ENCODE measurements around the gene CCDC136.

Gene CCDC136

DNA sequence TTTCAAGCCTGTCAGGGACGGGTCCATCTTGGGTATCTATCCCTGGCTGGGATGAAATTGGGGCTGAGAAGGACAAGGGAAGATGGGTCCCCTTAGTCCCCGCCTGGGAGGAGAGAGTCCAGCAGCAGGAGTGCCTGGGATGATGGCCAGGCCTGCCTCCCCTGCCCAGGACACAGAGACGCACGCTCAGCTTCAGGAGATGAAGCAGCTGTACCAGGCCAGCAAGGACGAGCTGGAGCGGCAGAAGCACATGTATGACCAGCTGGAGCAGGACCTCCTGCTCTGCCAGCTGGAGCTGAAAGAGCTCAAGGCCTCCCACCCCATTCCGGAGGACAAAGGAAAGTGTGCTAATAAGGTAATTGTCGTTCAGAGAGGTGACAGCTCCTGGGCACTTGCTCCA is 15.4 kb downstream of the CCDC136 start:
- DNase-seq = no peak

DNA sequence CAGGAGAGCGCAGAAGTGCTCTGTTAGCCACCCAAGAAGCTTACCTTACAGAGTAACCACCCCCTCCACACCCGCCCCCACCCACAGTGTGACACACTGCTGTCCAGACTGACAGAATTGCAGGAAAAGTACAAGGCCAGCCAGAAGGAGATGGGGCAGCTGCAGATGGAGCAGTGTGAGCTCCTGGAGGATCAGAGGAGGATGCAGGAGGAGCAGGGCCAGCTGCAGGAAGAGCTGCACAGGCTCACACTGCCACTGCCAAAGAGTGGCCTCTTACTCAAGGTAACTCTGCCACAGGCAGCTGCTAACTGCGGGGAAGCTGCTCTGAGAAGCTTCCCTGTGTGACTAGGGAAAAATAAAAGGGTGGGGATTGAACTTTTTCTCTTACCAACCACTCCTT is 17.6 kb downstream of the CCDC136 start:
- no peak for DNase-seq

DNA sequence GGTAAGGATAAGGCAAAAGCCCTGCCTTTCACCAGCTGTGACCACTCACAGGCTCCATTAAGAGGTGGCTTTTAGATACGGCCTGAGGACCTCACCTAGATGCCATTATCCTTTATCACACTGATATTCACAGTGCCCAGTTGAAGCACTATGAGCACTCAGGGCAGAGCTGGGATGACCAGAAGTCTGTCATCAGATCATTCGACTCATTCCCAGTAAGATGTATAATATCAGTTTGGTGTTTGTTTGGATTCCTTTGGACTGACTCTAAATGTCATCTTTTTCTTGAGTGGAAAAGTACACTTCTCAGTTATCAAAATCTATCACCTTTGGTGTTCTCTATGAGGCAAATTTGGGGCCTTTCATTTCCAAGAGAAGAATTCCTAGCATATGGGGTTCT is 18.7 kb downstream of the CCDC136 start:
- DNase-seq = no peak

DNA sequence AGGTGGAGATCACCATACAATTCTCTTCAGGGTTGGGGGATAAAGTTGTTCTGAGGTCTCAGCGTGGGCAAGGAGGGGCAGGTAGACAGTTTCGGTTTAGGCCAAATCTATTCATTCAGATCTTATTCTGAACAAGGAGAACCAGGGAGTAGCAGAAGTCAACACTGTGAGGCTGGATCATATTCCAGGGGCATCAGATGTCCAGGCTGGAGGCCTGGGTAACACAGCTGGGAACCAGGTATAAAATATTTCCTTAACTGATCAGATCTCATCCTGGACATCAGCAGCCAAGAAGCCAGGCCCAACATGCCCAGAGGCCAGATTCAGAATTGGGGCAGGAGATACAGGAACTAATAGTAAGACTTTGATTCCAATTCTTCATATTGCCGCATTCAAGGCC is 19.2 kb downstream of the CCDC136 start:
- no peak for DNase-seq

DNA sequence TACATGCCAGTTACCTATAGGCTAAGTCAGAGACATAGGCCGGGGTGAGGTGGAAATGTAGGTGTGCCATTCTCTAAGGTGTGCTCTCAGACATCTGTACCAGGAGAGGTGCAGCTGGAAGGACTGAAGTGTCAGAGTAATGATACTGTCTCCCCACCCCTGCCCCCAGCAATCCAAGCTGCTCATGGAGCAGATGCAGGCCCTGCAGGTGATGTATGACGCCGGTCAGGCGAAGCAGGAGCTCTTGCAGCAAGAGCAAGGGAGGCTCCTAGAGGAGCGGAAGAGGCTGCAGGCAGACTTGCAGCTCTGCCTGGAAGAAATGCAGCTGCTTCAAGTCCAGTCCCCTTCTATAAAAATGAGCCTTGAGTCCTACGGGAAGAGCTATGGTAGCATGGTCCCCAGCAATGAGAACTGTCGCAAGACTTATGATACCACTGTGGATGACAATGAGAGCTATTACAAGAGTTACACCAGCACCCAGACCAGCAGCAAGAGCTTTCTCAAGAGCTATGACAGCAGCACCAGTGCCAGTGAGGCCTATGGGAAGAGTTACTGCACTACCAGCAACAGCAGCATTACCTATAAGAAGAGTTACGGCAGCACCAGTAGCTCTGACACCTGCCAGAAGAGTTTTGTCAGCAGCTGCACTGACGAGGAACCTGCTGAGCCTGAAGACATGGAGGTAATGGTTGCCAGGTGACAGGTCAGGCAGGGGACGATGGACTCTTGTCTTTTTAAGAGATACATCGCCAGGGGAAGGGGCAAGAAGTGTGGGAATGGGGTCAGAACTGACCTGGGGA is 20.1 kb downstream of the CCDC136 start:
- no peak for DNase-seq

DNA sequence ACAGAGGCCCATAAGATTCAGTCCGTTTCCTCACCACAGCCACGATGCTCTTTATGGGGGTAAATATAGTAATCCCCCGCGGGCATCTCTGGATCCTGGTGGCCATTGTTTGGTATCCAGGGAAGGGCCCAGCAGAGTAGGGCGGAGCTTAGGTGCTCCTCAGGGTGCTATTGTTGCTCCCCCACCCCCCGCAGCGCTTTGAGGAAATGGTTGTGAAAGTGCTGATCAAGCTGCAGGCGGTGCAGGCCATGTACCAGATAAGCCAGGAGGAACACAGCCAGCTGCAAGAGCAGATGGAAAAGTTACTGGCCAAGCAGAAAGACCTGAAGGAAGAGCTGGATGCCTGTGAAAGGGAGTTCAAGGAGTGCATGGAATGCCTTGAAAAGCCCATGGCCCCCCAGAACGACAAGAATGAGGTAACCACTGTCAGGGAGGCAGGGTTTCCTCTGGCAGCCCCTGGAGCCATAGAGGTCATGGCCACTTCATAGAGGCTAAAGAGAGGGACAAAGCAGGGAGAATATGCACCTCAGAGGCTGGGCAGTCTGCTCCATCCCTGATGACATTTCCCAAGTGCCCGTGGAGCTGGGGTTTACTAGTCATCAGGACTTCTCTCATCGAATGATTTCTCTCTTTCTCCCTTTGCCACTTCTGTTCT is 20.9 kb downstream of the CCDC136 start:
- no peak for DNase-seq

DNA sequence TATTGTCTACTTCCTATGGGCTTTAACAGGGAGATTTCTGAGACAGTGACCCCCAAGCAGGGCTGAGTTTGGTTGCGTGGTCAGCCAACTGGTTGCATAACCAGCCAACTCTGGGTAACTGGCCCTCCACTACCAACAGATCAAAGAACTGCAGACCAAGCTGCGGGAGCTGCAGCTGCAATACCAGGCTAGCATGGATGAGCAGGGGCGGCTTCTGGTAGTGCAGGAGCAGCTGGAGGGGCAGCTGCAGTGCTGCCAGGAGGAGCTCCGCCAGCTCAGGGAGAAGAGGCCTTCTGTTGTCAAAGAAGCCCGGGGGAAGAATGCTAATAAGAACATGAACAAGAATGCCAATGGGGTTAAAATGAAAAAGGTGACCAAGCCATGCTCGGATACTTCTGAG is 22.7 kb downstream of the CCDC136 start:
- no peak for DNase-seq

DNA sequence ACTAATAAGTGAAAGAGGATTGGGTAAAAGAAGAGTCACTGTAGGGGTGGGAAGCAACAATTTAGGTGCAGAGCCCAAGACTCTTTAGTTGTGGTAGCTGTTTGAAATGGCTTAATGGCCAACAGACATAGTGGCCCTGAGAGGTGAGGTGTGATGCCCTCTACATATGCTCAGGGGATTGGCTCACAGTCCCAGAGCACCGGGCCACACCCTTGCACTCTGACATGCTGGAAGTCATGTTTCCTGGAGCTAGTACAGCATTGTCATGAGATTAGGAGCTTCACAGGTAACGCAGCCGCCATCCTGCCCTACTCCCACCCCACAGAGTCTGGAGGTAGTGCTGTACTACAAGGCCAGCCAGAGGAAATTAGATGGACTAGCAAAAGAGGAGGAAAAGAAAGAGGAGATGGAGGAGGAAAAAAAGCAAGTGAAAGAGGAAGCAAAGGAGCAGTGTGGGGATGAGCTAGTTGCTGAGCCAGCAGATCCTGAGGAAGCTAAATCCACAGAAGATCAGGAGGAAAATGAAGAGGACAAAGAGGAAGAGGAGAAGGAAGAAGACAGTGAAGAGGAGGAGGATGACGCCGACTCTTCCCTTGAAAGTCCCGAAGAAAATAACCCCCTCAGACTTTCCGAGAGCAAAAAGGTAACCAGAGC is 23.6 kb downstream of the CCDC136 start:
- no peak for DNase-seq

DNA sequence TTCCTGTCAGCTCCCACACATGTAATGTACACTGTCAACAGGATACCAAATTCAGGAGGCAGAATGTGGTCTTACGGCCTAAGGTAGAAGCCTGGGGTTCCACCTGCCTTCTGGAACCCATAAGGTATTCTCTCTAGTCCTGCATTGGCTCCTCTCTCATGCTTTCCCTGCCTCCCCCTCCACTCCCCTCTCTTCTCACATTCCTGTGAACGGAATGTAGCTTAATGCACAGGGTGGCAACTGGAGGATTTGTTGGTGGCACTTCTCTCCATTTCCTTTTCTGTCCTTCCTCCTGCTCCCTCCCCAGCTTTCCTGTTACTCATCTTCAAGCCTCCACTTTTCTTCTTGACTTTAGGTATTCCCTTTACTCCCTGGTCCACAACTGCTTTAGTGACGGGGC is 26.9 kb downstream of the CCDC136 start:
- no peak for DNase-seq

DNA sequence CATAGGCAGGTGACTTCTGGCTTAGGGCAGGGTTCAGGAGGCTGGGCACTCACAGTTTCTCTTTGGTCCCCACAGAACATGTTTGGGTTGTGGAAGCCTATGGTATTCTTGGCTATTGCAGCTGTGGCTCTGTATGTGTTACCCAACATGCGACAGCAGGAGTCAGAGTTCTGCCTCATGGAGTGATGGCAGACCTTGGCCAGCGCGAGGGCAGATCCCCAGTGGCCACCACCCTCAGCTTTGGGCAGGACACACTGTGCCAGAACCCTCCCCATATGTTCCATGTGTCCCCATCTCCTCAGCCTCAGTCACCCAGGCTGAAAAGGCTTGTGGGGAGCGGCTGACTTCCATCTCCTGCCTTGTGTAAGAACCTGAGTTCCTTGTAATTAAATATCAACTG is 30.0 kb downstream of the CCDC136 start:
- no peak for DNase-seq

DNA sequence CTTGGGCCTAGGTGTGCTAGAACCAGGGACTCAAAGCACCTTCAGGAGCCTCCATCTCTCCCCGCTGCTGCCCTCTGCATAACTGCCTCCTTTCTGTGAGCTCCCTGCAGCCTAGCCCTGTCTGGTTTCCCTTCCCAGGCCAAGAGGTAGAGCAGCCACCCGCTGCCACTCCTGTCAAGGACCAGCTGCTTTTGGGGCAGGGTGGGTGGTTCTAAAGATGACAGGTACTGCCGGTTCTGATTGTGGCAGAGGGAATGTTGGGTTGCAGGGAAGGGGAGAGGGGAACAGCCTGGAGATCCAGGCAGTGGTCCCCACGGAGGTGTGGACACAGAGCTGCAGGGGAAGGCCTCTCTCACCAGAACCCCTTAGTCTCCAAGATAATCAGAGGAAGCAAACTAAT is 34.7 kb downstream of the CCDC136 start:
- DNase-seq = no peak

DNA sequence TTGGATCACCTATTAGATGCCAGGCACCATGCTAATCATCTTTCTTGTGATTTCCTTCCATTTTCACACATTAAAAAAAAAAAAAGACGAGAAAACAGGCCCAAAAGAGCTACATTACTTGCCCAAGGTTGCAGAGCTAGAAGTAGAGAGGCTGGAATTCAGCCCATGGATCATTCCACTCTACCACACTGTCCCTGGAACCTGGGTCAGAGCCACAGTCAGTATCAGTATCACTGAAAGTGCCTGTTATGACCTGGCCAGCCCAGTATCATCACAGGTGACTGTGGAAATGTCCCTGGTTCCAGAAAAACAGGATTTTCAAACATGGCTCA is 35.1 kb downstream of the CCDC136 start:
- DNase-seq = no peak

DNA sequence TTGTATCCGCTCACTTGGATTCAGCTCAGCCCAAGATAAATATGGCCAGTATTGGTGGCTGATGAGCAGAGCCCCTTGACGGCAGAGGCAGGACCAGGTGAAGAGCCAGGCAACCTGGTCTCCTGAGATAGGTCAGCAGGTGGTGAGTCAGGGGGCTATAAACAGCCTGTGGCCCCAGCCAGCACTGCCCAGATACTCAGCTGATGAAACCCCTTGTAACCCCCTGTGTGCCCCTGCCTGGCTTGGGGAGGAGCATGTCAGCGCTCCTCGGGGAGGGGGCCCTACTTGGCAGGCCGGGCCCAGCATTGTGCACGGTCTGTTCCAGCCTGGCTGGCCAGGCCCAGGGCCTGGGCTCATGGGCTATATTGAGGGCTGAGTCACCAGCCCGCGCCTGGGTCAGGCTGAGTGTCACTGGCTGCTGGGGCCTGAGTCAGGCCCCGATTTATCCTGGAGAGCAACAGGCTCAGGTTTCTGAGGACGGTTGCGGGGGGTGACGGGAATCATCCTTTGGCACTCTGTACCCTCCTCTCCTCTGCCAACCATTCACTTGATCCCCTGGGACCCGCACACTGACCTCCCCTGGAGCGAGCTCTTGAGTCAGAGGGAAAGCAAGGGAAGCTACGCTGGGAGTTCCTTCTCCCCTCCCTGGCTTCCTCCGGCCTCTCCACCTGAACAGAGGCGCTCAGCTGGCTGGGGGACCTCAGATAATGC is 35.6 kb downstream of the CCDC136 start:
- DNase-seq = no peak

DNA sequence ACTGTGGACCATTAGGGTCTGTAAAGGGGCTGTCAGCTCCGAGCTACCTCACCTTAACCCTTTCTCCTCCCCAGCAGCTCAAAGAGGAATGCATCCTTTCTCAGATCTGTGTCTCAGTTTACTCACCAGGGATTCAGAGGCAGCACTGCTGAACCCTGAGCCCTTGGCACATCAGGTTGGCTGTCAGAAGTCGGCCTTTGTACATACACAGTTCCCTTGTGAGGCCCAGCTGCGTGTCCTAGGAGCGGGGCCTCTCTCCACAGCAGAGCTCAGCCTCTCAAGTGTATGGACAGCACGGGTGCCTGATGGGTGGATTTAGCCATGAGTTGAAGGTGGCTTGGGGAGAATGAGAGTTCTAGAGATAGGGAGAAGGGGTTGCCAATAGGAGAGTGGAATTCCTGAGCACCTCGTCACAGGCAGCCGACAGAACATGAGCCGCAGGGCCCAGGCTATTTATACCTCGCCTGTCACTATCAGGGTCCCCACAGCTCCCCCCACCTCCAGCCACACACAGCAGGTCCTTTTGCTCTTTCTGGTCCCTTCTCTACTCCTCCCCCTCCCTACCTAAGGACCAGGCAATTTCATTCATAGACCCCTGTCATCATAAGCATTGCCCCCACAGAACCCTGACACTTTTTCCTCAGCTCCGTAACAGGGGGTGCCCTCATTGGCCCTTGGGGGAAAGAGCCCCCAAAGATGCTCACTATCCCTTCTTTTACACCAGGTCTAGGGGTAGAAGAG is 36.4 kb downstream of the CCDC136 start:
- no peak for DNase-seq

DNA sequence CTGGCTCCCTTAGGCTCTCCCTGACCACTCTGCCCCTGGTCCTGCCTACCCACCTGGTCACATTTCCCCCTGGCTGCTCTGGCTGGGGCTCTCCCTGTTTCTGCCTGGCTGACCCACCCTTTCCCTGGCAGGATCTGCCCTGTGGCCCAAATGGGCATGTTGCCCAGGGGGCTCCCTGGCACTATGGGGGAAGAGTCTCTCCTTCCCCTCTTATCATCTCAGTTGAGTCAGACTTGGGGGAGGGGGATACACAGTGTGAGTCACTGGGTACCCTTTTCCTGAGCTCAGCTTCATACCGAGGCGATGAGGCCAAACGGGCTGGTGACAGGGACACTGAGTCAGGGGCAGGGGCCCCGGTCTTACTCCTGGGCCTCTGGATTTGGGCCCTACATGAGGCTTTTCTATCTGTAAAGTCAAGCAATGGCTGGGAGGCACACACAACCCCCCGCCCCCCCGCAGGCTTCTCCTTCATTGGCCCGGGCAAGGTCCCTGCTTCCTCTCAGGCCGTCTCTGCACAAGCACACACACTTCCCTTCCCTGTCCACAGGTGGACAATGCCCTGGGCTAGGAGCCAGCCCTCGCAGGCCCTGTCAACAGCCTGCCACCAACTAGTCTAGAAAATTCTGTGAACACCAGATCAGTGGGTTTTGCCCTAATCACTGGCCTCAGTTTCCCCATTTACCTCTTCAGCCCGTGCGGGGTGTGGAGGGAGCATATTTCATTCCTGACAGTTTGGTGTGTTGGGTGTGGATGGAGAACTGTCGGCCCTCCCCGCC is 37.8 kb downstream of the CCDC136 start:
- no peak for DNase-seq

DNA sequence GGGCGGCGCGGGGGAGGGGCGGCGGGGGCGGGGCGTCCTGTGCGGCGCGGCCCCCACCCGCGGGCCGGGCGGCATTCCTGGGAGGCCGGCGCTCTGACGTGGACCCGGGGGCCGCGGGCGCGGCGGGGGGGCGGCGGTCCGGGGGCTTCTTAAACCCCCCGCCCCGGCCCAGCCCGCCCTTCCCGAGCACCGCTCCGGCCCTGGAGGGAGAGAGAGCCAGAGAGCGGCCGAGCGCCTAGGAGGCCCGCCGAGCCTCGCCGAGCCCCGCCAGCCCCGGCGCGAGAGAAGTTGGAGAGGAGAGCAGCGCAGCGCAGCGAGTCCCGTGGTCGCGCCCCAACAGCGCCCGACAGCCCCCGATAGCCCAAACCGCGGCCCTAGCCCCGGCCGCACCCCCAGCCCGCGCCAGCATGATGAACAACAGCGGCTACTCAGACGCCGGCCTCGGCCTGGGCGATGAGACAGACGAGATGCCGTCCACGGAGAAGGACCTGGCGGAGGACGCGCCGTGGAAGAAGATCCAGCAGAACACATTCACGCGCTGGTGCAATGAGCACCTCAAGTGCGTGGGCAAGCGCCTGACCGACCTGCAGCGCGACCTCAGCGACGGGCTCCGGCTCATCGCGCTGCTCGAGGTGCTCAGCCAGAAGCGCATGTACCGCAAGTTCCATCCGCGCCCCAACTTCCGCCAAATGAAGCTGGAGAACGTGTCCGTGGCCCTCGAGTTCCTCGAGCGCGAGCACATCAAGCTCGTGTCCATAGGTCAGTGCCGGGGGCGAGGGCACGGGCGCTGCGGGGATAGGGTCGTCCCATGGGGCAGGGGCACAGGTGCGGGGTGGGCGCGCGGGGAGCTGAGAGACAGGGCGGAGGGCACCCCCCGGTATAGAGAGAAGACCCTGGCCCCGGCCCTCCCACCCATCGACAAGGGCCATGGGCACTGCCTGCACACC is 38.7 kb downstream of the CCDC136 start, which contains the start of gene FLNC:
Gene FLNC, plus strand, starts transcription at position 176 of the 947 bp plus-strand sequence. Its CDS starts 232 bp downstream, at position 408.
- peak; percentile 52 for DNase-seq

DNA sequence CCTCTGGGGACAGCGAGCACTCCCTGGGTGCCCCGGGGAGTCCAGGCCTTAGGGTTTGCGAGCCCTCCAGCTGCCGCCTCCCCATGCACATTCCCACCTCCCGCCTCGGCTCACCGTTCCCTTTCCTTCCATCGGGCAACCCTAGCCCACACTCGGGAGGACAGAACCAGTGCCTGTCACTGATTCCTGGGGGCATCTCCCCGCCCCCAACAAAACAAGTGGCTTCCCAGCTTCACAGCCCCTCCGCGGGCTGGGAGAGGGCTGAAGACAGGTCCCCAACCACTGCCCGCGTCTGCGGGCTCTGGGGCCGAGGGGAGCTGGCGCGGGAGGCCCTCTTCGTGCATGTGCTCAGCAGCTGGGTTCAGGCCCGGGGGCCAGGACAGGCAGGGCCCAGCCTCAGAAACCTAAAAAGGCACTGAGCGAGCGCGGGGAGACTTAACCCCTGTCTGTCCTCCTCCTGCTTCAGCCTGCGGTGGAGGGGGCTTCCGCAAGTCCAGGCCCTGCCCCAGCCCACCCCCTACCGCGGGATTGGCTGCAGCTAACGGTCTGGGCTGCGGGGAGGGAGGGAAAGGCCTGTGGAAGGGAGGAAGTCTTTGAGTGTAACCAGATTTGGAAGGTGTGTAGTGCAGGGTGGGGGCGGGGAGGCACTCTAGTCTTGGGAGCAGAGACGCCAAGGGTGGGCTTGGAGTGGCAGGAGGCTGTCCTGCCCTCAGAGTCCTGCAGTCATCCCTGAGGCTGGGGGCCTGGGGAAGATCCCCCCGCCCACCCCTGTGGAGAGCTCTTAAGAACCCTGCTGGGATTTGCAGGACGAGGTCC is 39.6 kb downstream of the CCDC136 start:
- DNase-seq = peak; percentile 11

DNA sequence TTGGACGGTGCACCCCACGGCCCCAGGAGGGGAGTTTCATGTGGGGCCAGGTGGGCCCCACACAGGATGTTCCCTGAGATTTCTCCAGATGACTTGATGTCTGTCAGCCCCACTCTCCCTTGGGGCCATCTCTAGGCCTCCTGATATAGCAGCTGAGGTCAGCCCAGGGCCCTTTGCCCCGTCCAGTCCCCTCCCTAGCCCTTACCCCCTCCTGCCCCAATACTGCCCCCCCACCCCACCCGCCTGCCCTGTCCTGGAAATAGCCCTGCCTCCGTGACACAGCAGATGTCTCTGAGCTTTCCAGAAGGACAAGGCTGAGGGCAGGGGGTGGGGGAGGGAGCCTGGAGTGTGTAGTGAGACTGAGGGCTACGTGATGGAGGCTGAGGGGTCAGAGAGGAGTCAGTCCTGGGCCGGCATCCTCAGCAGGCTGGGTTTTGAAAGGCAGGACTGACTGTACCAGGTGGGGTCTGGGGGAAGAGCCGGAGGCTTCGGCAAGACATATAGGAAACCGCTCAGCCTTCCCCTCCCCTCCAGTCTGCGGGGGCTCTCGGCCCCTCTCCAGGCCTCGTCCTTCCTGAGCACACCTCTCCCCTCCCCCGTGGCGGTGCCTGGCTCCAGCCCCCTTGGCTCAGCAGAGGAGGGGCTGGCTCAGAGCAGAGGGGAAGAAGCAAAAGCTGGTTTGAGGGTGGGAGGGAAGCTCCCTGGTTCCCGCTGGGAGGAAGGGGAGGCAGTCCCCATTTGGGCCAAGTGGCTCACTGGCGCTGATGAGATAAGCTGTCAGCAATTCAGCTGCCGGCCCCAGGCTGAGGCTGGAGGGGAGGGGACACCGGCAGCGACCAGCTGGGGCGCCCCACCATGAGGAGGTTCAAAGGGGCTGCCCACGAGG is 40.5 kb downstream of the CCDC136 start:
- no peak for DNase-seq

DNA sequence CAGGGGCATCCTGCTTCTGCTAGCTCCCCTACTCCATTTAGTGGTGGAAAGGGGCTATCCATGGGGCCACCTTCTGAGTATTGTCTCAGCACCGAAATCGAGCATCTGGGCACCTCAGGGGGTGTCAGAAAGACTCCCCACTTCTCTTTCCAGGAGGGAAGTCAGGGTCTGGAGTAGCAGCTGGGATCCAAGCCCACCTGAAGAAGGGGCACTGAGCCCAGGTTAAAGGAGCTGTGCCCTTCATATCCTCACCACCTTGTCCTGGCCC is 41.0 kb downstream of the CCDC136 start:
- no peak for DNase-seq

Measured in CD4-positive, alpha-beta T cell treated with Interleukin-17A for 4 hours (primary cell).